ENCODE data around the gene TMEM132C. TPM values are rescaled to one million over a fixed set of nuclear protein-coding genes. Genes with fewer than 3 reads are reported as not detected.

The TMEM132C gene
- total and polyA plus RNA-seq, 2 of the 4 experiments (the other 2 are of a cell fraction) = not detected

DNA sequence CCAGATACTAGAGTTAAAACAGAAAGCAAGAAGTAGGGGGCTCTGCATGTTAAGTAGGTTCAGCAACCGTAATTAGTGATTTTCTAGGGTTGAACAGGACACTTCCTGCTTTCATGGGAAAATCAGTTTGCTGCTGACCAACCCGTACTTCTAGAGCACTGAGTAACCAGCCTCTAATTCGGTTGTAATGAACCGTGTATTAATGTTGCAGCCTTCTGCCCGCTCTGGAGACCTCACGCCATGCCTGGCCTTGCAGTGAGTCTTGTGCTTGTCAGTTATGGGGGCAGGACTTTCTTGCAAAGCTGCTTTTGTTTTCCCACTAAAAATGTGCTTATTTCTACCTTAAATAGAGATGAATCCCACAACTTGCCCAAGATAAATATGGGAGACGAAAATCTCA lies 89.6 kb downstream of the TMEM132C start:
- WGBS, 2 experiments (ENCODE audit: extremely low coverage in 2 of 2, insufficient read length in 1 of 2) = no CpG with 5 or more reads among the region's 7 CpGs
- POLR2A ChIA-PET (ENCODE audit: unreplicated experiment) = no interaction called here
- intact Hi-C loops (cut with micrococcal nuclease) (no loop called here), dilution Hi-C loops (cut with HindIII; ENCODE audit: low sequenced_read_pairs, unreplicated experiment) (no loop called here), in situ Hi-C loops (cut with MboI; ENCODE audit: low sequenced_read_pairs) (no loop called here)
- Histone ChIP-seq H3K9me3 (ENCODE audit: control insufficient read depth, insufficient read depth, low read length) (peaks cover 40% of the 10 kb centered on the region), H3K14ac (replicated peaks; ENCODE audit: low read depth, low read length) (no peak overlapping the region), H2AK9ac (replicated peaks; ENCODE audit: low read depth, low read length, poor library complexity) (no peak overlapping the region), H3K4me1 (ENCODE audit: control insufficient read depth, insufficient read depth, low read length) (no peaks in the 10 kb centered on the region), H3K27ac (ENCODE audit: insufficient read depth, low read length) (no peak overlapping the region), H2BK15ac (ENCODE audit: low read depth, low read length) (no peak overlapping the region), H3K4ac (ENCODE audit: low read depth, low read length) (no peak overlapping the region), H4K20me1 (ENCODE audit: insufficient read depth, low read length) (no peaks in the 10 kb centered on the region), H2AK5ac (ENCODE audit: low read depth, low read length) (no peak overlapping the region), H3K9me1 (ENCODE audit: insufficient read depth, low read length) (no peaks in the 10 kb centered on the region), H4K8ac (ENCODE audit: low read depth in 2 of 2, low read length in 2 of 2) (no peak overlapping the region), H2BK120ac (ENCODE audit: low read depth, low read length) (no peak overlapping the region), H4K5ac (ENCODE audit: low read depth, low read length) (no peak overlapping the region), H3K36me3 (ENCODE audit: control insufficient read depth, insufficient read depth, low read length) (no peaks in the 10 kb centered on the region), H3K23ac (ENCODE audit: low read depth, low read length) (no peak overlapping the region), H2AFZ (replicated peaks; ENCODE audit: low read length, poor library complexity) (no peak overlapping the region), H3K27me3 (ENCODE audit: control insufficient read depth, insufficient read depth, low read length) (no peaks in the 10 kb centered on the region), H3K79me1 (ENCODE audit: low read depth in 1 of 2, low read length in 2 of 2) (no peaks in the 10 kb centered on the region), H3K4me3 (ENCODE audit: insufficient read depth, low read depth, low read length) (no peak overlapping the region), H2BK5ac (ENCODE audit: low read depth, low read length, poor library complexity, severe bottlenecking) (no peak overlapping the region), H4K91ac (ENCODE audit: insufficient read depth, low read depth, low read length) (no peak overlapping the region), H3K9ac (ENCODE audit: low read depth, low read length) (no peak overlapping the region), H2BK20ac (ENCODE audit: low read depth, low read length) (no peak overlapping the region), H3K4me2 (ENCODE audit: low read depth, low read length) (no peak overlapping the region), H3K18ac (ENCODE audit: low read depth, low read length) (no peak overlapping the region), H3K56ac (ENCODE audit: extremely low read depth, insufficient read depth, low read length) (no peak overlapping the region)
- ATAC-seq (ENCODE audit: low read depth) = no peak
- BruUV-seq (replicated peaks) = no TSS peak
- no peak for DNase-seq
- TF ChIP-seq CHD1 (IDR thresholded peaks at IDR 0.05; ENCODE audit: low read depth, low read length) = no peak
- TF ChIP-seq, protein P1, sequence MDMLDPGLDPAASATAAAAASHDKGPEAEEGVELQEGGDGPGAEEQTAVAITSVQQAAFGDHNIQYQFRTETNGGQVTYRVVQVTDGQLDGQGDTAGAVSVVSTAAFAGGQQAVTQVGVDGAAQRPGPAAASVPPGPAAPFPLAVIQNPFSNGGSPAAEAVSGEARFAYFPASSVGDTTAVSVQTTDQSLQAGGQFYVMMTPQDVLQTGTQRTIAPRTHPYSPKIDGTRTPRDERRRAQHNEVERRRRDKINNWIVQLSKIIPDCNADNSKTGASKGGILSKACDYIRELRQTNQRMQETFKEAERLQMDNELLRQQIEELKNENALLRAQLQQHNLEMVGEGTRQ (IDR thresholded peaks at IDR 0.05; ENCODE audit: low read depth, low read length) = no peak
- TF ChIP-seq, protein P2, sequence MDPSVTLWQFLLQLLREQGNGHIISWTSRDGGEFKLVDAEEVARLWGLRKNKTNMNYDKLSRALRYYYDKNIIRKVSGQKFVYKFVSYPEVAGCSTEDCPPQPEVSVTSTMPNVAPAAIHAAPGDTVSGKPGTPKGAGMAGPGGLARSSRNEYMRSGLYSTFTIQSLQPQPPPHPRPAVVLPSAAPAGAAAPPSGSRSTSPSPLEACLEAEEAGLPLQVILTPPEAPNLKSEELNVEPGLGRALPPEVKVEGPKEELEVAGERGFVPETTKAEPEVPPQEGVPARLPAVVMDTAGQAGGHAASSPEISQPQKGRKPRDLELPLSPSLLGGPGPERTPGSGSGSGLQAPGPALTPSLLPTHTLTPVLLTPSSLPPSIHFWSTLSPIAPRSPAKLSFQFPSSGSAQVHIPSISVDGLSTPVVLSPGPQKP (IDR thresholded peaks at IDR 0.05; ENCODE audit: borderline replicate concordance, low read depth, low read length) = no peak
- TF ChIP-seq FOS (IDR thresholded peaks at IDR 0.05; ENCODE audit: low read depth, low read length) = no peak
- no peak for TF ChIP-seq POLR2A (IDR thresholded peaks at IDR 0.05; ENCODE audit: low read depth, low read length)
- TF ChIP-seq RFX5 (IDR thresholded peaks at IDR 0.05; ENCODE audit: low read depth, low read length) = no peak
- TF ChIP-seq CEBPB (IDR thresholded peaks at IDR 0.05; ENCODE audit: low read depth, low read length) = no peak
- TF ChIP-seq, protein P3, sequence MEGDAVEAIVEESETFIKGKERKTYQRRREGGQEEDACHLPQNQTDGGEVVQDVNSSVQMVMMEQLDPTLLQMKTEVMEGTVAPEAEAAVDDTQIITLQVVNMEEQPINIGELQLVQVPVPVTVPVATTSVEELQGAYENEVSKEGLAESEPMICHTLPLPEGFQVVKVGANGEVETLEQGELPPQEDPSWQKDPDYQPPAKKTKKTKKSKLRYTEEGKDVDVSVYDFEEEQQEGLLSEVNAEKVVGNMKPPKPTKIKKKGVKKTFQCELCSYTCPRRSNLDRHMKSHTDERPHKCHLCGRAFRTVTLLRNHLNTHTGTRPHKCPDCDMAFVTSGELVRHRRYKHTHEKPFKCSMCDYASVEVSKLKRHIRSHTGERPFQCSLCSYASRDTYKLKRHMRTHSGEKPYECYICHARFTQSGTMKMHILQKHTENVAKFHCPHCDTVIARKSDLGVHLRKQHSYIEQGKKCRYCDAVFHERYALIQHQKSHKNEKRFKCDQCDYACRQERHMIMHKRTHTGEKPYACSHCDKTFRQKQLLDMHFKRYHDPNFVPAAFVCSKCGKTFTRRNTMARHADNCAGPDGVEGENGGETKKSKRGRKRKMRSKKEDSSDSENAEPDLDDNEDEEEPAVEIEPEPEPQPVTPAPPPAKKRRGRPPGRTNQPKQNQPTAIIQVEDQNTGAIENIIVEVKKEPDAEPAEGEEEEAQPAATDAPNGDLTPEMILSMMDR (conservative IDR thresholded peaks at IDR 0.05; ENCODE audit: low read depth, low read length) = no peak
- no peak for TF ChIP-seq MXI1 (IDR thresholded peaks at IDR 0.05; ENCODE audit: borderline replicate concordance, low read depth, low read length)
- TF ChIP-seq RAD21 (IDR thresholded peaks at IDR 0.05; ENCODE audit: low read length) = no peak
- no peak for TF ChIP-seq MAFK (IDR thresholded peaks at IDR 0.05; ENCODE audit: low read depth, low read length)
- TF ChIP-seq SMC3 (IDR thresholded peaks at IDR 0.05; ENCODE audit: low read depth, low read length) = no peak
- TF ChIP-seq NFE2L2 (IDR thresholded peaks at IDR 0.05; ENCODE audit: low read depth, low read length) = no peak
- no peak for TF ChIP-seq RCOR1 (IDR thresholded peaks at IDR 0.05; ENCODE audit: insufficient replicate concordance, low read length)
- TF ChIP-seq MAZ (IDR thresholded peaks at IDR 0.05; ENCODE audit: borderline replicate concordance, low read depth, low read length) = no peak
- TF ChIP-seq BHLHE40 (IDR thresholded peaks at IDR 0.05; ENCODE audit: low read depth, low read length) = no peak
- CTCF ChIA-PET = no interaction called here

Measured in IMR-90 (cell line).